HepG2 (cell line): ENCODE results near the gene RAD23A. TPM values are rescaled to one million over a fixed set of nuclear protein-coding genes. Genes with fewer than 3 reads are reported as not detected.

Experiments
- ELF1 ChIP-seq: sonication (generic); formaldehyde crosslinking; IDR thresholded peaks from 2 replicates; pipeline ENCODE4 v1.4.0; 2020; ENCODE audit warnings: missing genetic modification reagents
- FOXK2 ChIP-seq: fragments of 450-650 bp; IDR thresholded peaks from 2 replicates; pipeline ENCODE4 v1.6.1; 2016
- GFI1 ChIP-seq: sonication (generic); formaldehyde crosslinking; IDR thresholded peaks from 2 replicates; pipeline ENCODE4 v1.5.0; 2020; ENCODE audit warnings: missing genetic modification reagents, mild to moderate bottlenecking, borderline replicate concordance
- GMEB1 ChIP-seq: sonication (generic); formaldehyde crosslinking; IDR thresholded peaks from 2 replicates; pipeline ENCODE4 v1.5.1; 2020; ENCODE audit warnings: missing genetic modification reagents, mild to moderate bottlenecking, borderline replicate concordance
- HNRNPH1 ChIP-seq: fragments of 200-400 bp; formaldehyde crosslinking; optimal IDR thresholded peaks from 2 replicates; pipeline ENCODE3; 2017; ENCODE audit warnings: mild to moderate bottlenecking, low read depth, low read length
- KLF15 ChIP-seq: sonication (generic); formaldehyde crosslinking; IDR thresholded peaks from 2 replicates; pipeline ENCODE4 v1.8.1; 2023; ENCODE audit warnings: borderline replicate concordance, mild to moderate bottlenecking, inconsistent platforms, missing genetic modification reagents, mixed read lengths
- KMT2A ChIP-seq: sonication (generic); formaldehyde crosslinking; IDR thresholded peaks from 2 replicates; pipeline ENCODE4 v1.4.0; 2020; ENCODE audit warnings: missing genetic modification reagents
- MYPOP ChIP-seq: sonication (generic); formaldehyde crosslinking; IDR thresholded peaks from 2 replicates; pipeline ENCODE4 v1.8.1; 2023; ENCODE audit warnings: mild to moderate bottlenecking, moderate library complexity, missing genetic modification reagents
- THAP8 ChIP-seq: sonication (generic); formaldehyde crosslinking; IDR thresholded peaks from 2 replicates; pipeline ENCODE4 v1.5.1; 2020; ENCODE audit warnings: missing genetic modification reagents, mild to moderate bottlenecking, borderline replicate concordance
- ZBTB33 ChIP-seq: sonication (generic); formaldehyde crosslinking; IDR thresholded peaks from 2 replicates; pipeline ENCODE4 v1.4.0; 2020; ENCODE audit warnings: missing genetic modification reagents
- ZBTB8A ChIP-seq: sonication (generic); formaldehyde crosslinking; IDR thresholded peaks from 2 replicates; pipeline ENCODE4 v1.4.0; 2020; ENCODE audit warnings: mild to moderate bottlenecking, low read depth, missing genetic modification reagents, borderline replicate concordance
- ZNF614 ChIP-seq: IDR thresholded peaks from 2 replicates; pipeline ENCODE4 v1.6.1; 2018; ENCODE audit warnings: missing biosample characterization, missing genetic modification reagents, inconsistent platforms, borderline replicate concordance
- ZSCAN29 ChIP-seq: sonication (generic); formaldehyde crosslinking; conservative IDR thresholded peaks from 2 replicates; pipeline ENCODE4 v1.4.0; 2020; ENCODE audit warnings: mild to moderate bottlenecking, missing genetic modification reagents
- polyA plus RNA-seq, 8 experiments: library from polyadenylated mRNA; depleted of rRNA in 3 of 8; stranded (reverse) in 7 of 8; unstranded in 1 of 8; fragments of >200 nt; fragmentation: Illumina TruSeq in 4 of 8; extraction: Trizol in 4 of 8; gene quantifications; 2 replicates each; pipeline versions ENCODE4 v1.2.1 to v1.2.3, GENCODE V29; 2011 to 2016; ENCODE audit warnings: low read depth in 4 of 8, missing spikeins in 1 of 8, mixed read lengths in 1 of 8; ENCODE audit not compliant: insufficient read depth in 1 of 8
- total RNA-seq, 5 experiments: library from RNA; depleted of rRNA; stranded (reverse); fragments of >200 nt; fragmentation: Illumina TruSeq; extraction: Trizol; gene quantifications; 2 replicates each; pipeline ENCODE4 v1.2.3, GENCODE V29; 2016; ENCODE audit warnings: low read depth in 1 of 5
- TF ChIP-seq, protein P1 (sequence below): sonication (generic); formaldehyde crosslinking; IDR thresholded peaks from 2 replicates; pipeline ENCODE4 v1.5.1; 2020; ENCODE audit warnings: mild to moderate bottlenecking, moderate library complexity, missing genetic modification reagents
- TF ChIP-seq, protein P2 (sequence below): sonication (generic); formaldehyde crosslinking; IDR thresholded peaks from 2 replicates; pipeline ENCODE4 v1.9.0; 2022; ENCODE audit warnings: low read depth, missing genetic modification reagents
- TF ChIP-seq, protein P3 (sequence below): sonication (generic); formaldehyde crosslinking; IDR thresholded peaks from 2 replicates; pipeline ENCODE4 v1.4.0; 2020; ENCODE audit warnings: mild to moderate bottlenecking, missing genetic modification reagents

The RAD23A gene
- total and polyA plus RNA-seq, 2 of the 13 experiments (the other 11 are each of a cell fraction or from before 2014, with no cell fraction given): 42.5 to 54.2 TPM

DNA sequence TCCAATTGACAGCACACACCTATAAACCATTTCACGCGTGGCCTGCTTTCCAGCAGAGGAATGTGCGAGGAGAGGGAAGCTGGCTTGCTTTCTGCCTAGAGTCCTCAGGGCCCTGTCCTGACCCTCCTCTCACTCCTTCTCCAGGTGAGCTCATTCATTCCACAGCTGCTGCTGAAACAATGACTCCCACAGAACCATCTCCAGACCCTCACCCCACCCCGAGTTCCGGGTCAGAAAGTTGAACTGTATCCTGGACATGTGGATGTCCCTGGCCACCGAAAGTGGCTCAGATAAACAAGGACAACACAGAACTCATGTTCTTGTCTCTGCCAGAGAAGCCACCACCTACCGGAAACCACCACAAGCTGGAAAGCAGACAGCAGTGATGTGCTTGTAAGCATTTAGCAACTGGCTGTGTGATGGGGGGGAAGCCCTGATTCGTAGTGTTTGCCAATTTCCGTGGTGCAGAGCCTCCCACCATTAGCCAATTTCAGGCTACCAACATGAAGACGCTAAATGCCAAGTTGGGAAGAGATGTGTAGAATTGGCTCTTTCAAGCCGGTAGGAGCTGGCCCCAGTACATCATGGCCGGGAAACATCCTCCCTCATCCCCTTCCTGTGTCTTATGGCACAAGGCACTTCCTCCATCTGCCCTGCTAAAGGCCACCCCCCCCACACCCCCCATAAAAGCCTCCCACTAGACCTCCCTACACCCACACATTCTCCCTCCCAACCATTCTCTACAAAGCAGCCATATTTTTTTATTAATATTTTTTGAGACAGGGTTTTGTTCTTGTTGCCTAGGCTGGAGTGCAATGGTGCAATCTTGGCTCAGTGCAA is 31.6 kb upstream of the RAD23A start (continued):
- TF ChIP-seq, protein P1, sequence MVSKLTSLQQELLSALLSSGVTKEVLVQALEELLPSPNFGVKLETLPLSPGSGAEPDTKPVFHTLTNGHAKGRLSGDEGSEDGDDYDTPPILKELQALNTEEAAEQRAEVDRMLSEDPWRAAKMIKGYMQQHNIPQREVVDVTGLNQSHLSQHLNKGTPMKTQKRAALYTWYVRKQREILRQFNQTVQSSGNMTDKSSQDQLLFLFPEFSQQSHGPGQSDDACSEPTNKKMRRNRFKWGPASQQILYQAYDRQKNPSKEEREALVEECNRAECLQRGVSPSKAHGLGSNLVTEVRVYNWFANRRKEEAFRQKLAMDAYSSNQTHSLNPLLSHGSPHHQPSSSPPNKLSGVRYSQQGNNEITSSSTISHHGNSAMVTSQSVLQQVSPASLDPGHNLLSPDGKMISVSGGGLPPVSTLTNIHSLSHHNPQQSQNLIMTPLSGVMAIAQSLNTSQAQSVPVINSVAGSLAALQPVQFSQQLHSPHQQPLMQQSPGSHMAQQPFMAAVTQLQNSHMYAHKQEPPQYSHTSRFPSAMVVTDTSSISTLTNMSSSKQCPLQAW (CRISPR knock-in tag): no peak
- peak; percentile 26; the same call in 1 of the 2 replicates for TF ChIP-seq ZNF614
- TF ChIP-seq ELF1 (CRISPR knock-in tag): peak; percentile 63
- TF ChIP-seq ZBTB33: no peak
- TF ChIP-seq KMT2A (CRISPR knock-in tag): no peak
- TF ChIP-seq KLF15 (CRISPR knock-in tag): no peak
- no peak for TF ChIP-seq MYPOP (CRISPR knock-in tag)
- TF ChIP-seq ZSCAN29: no peak
- TF ChIP-seq, protein P2, sequence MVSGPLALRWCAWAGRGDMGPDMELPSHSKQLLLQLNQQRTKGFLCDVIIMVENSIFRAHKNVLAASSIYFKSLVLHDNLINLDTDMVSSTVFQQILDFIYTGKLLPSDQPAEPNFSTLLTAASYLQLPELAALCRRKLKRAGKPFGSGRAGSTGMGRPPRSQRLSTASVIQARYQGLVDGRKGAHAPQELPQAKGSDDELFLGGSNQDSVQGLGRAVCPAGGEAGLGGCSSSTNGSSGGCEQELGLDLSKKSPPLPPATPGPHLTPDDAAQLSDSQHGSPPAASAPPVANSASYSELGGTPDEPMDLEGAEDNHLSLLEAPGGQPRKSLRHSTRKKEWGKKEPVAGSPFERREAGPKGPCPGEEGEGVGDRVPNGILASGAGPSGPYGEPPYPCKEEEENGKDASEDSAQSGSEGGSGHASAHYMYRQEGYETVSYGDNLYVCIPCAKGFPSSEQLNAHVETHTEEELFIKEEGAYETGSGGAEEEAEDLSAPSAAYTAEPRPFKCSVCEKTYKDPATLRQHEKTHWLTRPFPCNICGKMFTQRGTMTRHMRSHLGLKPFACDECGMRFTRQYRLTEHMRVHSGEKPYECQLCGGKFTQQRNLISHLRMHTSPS (CRISPR knock-in tag): no peak
- no peak for TF ChIP-seq HNRNPH1
- peak; percentile 37; the same call in 1 of the 2 replicates for TF ChIP-seq FOXK2
- TF ChIP-seq GFI1 (CRISPR knock-in tag): no peak
- no peak for TF ChIP-seq THAP8 (CRISPR knock-in tag)
- TF ChIP-seq ZBTB8A (CRISPR knock-in tag): no peak
- TF ChIP-seq GMEB1 (CRISPR knock-in tag): no peak
- TF ChIP-seq, protein P3, sequence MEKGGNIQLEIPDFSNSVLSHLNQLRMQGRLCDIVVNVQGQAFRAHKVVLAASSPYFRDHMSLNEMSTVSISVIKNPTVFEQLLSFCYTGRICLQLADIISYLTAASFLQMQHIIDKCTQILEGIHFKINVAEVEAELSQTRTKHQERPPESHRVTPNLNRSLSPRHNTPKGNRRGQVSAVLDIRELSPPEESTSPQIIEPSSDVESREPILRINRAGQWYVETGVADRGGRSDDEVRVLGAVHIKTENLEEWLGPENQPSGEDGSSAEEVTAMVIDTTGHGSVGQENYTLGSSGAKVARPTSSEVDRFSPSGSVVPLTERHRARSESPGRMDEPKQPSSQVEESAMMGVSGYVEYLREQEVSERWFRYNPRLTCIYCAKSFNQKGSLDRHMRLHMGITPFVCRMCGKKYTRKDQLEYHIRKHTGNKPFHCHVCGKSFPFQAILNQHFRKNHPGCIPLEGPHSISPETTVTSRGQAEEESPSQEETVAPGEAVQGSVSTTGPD: no peak
